Osteocyte (in vitro differentiated cells): ENCODE data around the gene ANKRD12. TPM values are rescaled to one million over a fixed set of nuclear protein-coding genes. Genes with fewer than 3 reads are reported as not detected.
A peak's percentile ranks its signal among the peaks of the same experiment; 100 is the strongest.

Experiments used
- DNase-seq: peaks from one replicate; pipeline ENCODE4 v3.0.0; 2021; ENCODE audit warnings: mixed read lengths; ENCODE audit not compliant: unreplicated experiment; ENCODE audit errors: extremely low spot score
- H3K27ac Mint-ChIP-seq: one replicate; pipeline ENCODE4 v1.8.0; 2021; ENCODE audit warnings: mild to moderate bottlenecking, mixed read lengths; ENCODE audit not compliant: unreplicated experiment
- H3K27me3 Mint-ChIP-seq: one replicate; pipeline ENCODE4 v1.8.0; 2021; ENCODE audit warnings: mixed read lengths; ENCODE audit not compliant: unreplicated experiment
- H3K36me3 Mint-ChIP-seq: one replicate; pipeline ENCODE4 v1.8.0; 2021; ENCODE audit warnings: mixed read lengths; ENCODE audit not compliant: unreplicated experiment
- H3K4me1 Mint-ChIP-seq: one replicate; pipeline ENCODE4 v1.8.0; 2021; ENCODE audit warnings: mixed read lengths; ENCODE audit not compliant: unreplicated experiment
- H3K4me3 Mint-ChIP-seq: one replicate; pipeline ENCODE4 v1.8.0; 2021; ENCODE audit warnings: mild to moderate bottlenecking, moderate library complexity, mixed read lengths; ENCODE audit not compliant: unreplicated experiment
- H3K9me3 Mint-ChIP-seq: one replicate; pipeline ENCODE4 v1.8.0; 2021; ENCODE audit warnings: mixed read lengths; ENCODE audit not compliant: unreplicated experiment
- CTCF ChIP-seq: fragments of 200-600 bp; sonication (generic); IDR thresholded peaks from 2 replicates; pipeline ENCODE4 v1.5.0; 2021; ENCODE audit warnings: antibody characterized with exemption, mild to moderate bottlenecking, moderate library complexity
- total RNA-seq: library from RNA; stranded (reverse); gene quantifications from 2 replicates; pipeline ENCODE4 v1.2.1, GENCODE V29; 2021

ANKRD12 gene
- total RNA-seq, 1 donor from 2014 or later = 40.0 TPM

- Mint-ChIP-seq H3K27ac (peak overlapping the region; percentile 97), H3K4me1 (peaks cover 42% of the 10 kb centered on the region), H3K4me3 (peak overlapping the region; percentile 96), H3K27me3 (no peaks in the 10 kb centered on the region), H3K9me3 (no peaks in the 10 kb centered on the region), H3K36me3 (peaks cover 11% of the 10 kb centered on the region)
- DNase-seq = no peak
- TF ChIP-seq CTCF = no peak
These were observed 668 bp upstream of the ANKRD12 start for GRCh38 chr18:9135912-9136314.

- peak overlapping the region; percentile 88 for H3K4me3 Mint-ChIP-seq
- peaks cover 53% of the 10 kb centered on the region for H3K4me1 Mint-ChIP-seq
- H3K27me3 Mint-ChIP-seq = no peaks in the 10 kb centered on the region
- H3K9me3 Mint-ChIP-seq = no peaks in the 10 kb centered on the region
- peaks cover 9% of the 10 kb centered on the region for H3K36me3 Mint-ChIP-seq
- peak overlapping the region; percentile 89 for H3K27ac Mint-ChIP-seq
- TF ChIP-seq CTCF = no peak
- peak; percentile 89 for DNase-seq
These were observed 836 bp downstream of the ANKRD12 start for GRCh38 chr18:9137168-9138066.

GRCh38 chr18:9139400-9140039 is 2.9 kb downstream of the ANKRD12 start:
- no peaks in the 10 kb centered on the region for H3K9me3 Mint-ChIP-seq
- H3K27ac Mint-ChIP-seq = peak overlapping the region; percentile 4
- peaks cover 2% of the 10 kb centered on the region for H3K36me3 Mint-ChIP-seq
- DNase-seq = no peak
- no peak for TF ChIP-seq CTCF
- H3K4me3 Mint-ChIP-seq = no peak overlapping the region
- H3K27me3 Mint-ChIP-seq = no peaks in the 10 kb centered on the region
- H3K4me1 Mint-ChIP-seq = peaks cover 53% of the 10 kb centered on the region

GRCh38 chr18:9140381-9140780 is 3.8 kb downstream of the ANKRD12 start:
- Mint-ChIP-seq H3K4me1 (peaks cover 52% of the 10 kb centered on the region), H3K9me3 (no peaks in the 10 kb centered on the region), H3K27me3 (no peaks in the 10 kb centered on the region), H3K4me3 (no peak overlapping the region), H3K36me3 (no peaks in the 10 kb centered on the region), H3K27ac (no peak overlapping the region)
- TF ChIP-seq CTCF = no peak
- no peak for DNase-seq

GRCh38 chr18:9140984-9141383 is 4.4 kb downstream of the ANKRD12 start:
- Mint-ChIP-seq H3K27ac (no peak overlapping the region), H3K4me3 (no peak overlapping the region), H3K27me3 (no peaks in the 10 kb centered on the region), H3K36me3 (no peaks in the 10 kb centered on the region), H3K9me3 (no peaks in the 10 kb centered on the region), H3K4me1 (peaks cover 53% of the 10 kb centered on the region)
- no peak for TF ChIP-seq CTCF
- DNase-seq = no peak
